H1 (cell line): ENCODE measurements around the gene GNG5.

Experiments used
- CTCF ChIP-seq, 3 experiments: IDR thresholded peaks; 1 replicate in 2 of 3; 2 replicates in 1 of 3; pipeline versions ENCODE4 v1.5.1 to v1.6.1; 2011; ENCODE audit warnings: low read length in 3 of 3, mild to moderate bottlenecking in 3 of 3, inconsistent platforms in 2 of 3, low read depth in 1 of 3, moderate library complexity in 1 of 3; ENCODE audit not compliant: insufficient read depth in 1 of 3; ENCODE audit errors: control extremely low read depth in 1 of 3
- EZH2 ChIP-seq: fragments of 200-600 bp; sonication (generic); IDR thresholded peaks from 2 replicates; pipeline ENCODE4 v1.7.1; 2012; ENCODE audit warnings: low read depth, mild to moderate bottlenecking, moderate library complexity, low read length, inconsistent platforms; ENCODE audit not compliant: severe bottlenecking
- GABPA ChIP-seq: IDR thresholded peaks from 2 replicates; pipeline ENCODE4 v1.6.1; 2011; ENCODE audit warnings: mild to moderate bottlenecking, low read length, moderate library complexity, borderline replicate concordance; ENCODE audit not compliant: insufficient read depth
- JUN ChIP-seq: IDR thresholded peaks from 2 replicates; pipeline ENCODE4 v1.6.1; 2011; ENCODE audit warnings: low read depth, mild to moderate bottlenecking, improper control_type of control experiment, low read length
- POLR2A ChIP-seq, 2 experiments: IDR thresholded peaks; 1 replicate in 1 of 2; 2 replicates in 1 of 2; pipeline ENCODE4 v1.6.1; 2011; ENCODE audit warnings: low read depth in 2 of 2, low read length in 2 of 2, mild to moderate bottlenecking in 2 of 2; ENCODE audit errors: control extremely low read depth in 1 of 2
- POLR2AphosphoS5 ChIP-seq: IDR thresholded peaks from 2 replicates; pipeline ENCODE4 v1.6.1; 2011; ENCODE audit warnings: low read depth, low read length
- RNF2 ChIP-seq: fragments of 200-900, 300-1000 bp; sonication (generic); IDR thresholded peaks from 2 replicates; pipeline ENCODE4 v1.7.1; 2016; ENCODE audit warnings: borderline replicate concordance, low read depth, mild to moderate bottlenecking, antibody characterized with exemption, low read length; ENCODE audit not compliant: poor library complexity, severe bottlenecking; ENCODE audit errors: missing control alignments
- SIRT6 ChIP-seq: IDR thresholded peaks from one replicate; pipeline ENCODE4 v1.7.1; 2012; ENCODE audit warnings: low read length, inconsistent platforms
- TBP ChIP-seq: IDR thresholded peaks from 2 replicates; pipeline ENCODE4 v1.6.1; 2011; ENCODE audit warnings: low read depth, low read length, improper control_type of control experiment
- USF2 ChIP-seq: IDR thresholded peaks from 2 replicates; pipeline ENCODE4 v1.6.1; 2011; ENCODE audit warnings: low read length, improper control_type of control experiment

- TF ChIP-seq POLR2AphosphoS5 (no peak), RNF2 (no peak), SIRT6 (no peak), TBP (no peak), CTCF (IDR thresholded peaks at IDR 0.05; ENCODE audit: control extremely low read depth in 1 of 3, insufficient read depth in 1 of 3, low read depth in 1 of 3, low read length in 3 of 3) (no peak), JUN (no peak), USF2 (no peak), GABPA (no peak), EZH2 (no peak), POLR2A (IDR thresholded peaks at IDR 0.05; ENCODE audit: control extremely low read depth in 1 of 2, low read depth in 2 of 2, low read length in 2 of 2) (no peak)
These were observed 18.3 kb downstream of the GNG5 start for GRCh38 chr1:84488107-84488506.
